GF-D8 (cell line): ENCODE results near the gene DENND1C.

Experiments used
- DNase-seq: peaks from one replicate; lab custom pipeline; 2025; lab: John Stamatoyannopoulos, UW

The DENND1C gene

GRCh38 chr19:6423499-6424194, 57.9 kb downstream of the DENND1C start:
- no peak for DNase-seq

GRCh38 chr19:6421075-6422014, 60.2 kb downstream of the DENND1C start:
- no peak for DNase-seq

- DNase-seq = no peak
These were observed 63.0 kb downstream of the DENND1C start for GRCh38 chr19:6418562-6418932.

GRCh38 chr19:6417713-6418561, 63.6 kb downstream of the DENND1C start:
- no peak for DNase-seq
